GM10266 (cell line): ENCODE measurements around the gene PLEKHJ1.

Source experiments
- DNase-seq: peaks from one replicate; pipeline ENCODE4 v3.0.0; 2012; ENCODE audit errors: extremely low spot score
- TF ChIP-seq, protein P1 (sequence below): IDR thresholded peaks from 2 replicates; pipeline ENCODE4 v1.5.1; 2012; ENCODE audit warnings: mild to moderate bottlenecking, low read depth; ENCODE audit not compliant: control insufficient read depth, insufficient read depth; ENCODE audit errors: missing control alignments

The PLEKHJ1 gene

DNA sequence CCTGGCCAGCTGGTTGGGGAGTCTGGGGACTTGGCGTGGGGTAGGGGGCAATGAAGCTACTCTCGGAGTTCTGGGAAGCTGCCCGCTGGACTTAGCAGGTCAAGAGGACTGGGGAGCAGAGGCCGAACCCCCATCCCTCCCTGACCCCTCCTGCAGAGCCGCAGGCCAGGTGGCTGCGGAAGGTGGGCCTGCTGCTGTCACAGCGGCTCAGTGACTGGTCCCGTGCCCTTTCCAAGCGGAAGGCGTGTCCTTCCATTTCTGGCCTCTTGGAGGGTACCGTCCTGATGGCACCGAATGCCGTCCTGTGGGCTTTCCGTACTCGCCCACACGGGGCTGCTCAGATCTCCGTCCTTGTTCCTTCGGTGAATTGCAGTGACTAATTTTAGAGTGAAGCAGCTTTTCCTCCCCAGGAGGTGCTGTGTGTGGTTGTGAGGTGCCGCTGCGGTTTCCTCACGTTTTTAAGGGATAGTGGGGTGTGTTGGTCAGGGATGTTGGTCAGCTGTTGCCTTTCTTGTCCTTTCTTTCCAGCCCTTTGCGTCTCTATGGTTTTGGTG is 51.6 kb downstream of the PLEKHJ1 start:
- no peak for DNase-seq
- TF ChIP-seq, protein P1, sequence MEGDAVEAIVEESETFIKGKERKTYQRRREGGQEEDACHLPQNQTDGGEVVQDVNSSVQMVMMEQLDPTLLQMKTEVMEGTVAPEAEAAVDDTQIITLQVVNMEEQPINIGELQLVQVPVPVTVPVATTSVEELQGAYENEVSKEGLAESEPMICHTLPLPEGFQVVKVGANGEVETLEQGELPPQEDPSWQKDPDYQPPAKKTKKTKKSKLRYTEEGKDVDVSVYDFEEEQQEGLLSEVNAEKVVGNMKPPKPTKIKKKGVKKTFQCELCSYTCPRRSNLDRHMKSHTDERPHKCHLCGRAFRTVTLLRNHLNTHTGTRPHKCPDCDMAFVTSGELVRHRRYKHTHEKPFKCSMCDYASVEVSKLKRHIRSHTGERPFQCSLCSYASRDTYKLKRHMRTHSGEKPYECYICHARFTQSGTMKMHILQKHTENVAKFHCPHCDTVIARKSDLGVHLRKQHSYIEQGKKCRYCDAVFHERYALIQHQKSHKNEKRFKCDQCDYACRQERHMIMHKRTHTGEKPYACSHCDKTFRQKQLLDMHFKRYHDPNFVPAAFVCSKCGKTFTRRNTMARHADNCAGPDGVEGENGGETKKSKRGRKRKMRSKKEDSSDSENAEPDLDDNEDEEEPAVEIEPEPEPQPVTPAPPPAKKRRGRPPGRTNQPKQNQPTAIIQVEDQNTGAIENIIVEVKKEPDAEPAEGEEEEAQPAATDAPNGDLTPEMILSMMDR: no peak
